ENCODE data around the gene INTS4.

DNA sequence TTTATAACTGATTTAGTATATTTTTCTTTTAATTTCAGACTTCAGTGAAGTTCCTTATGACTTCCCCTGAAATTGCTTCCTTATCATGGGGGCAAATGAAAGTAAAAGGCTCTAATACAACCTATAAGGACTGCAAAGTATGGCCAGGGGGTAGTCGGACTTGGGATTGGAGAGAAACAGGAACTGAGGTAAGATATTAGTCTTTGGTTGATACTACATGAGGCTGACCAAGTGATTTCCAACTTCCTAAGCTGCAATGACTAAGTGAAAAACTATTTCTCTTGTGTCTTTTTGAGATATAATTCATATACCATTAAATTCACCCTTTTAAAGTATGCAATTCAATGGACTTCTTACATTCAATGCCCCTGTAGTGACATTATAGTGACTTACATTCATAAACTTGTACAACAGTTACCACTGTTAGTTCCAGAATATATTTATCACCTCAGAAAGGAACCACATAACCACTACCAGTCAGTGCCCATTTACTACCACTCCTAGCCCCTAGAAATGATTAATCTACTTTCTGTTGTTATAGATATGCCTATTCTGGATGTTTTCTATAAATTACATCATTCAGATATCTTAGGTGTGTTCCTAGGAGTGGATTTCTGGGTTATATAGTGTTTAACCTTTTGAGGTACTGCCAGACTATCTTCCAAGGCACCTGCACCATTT, 151.9 kb downstream of the INTS4 start:
- TF ChIP-seq, protein P1, sequence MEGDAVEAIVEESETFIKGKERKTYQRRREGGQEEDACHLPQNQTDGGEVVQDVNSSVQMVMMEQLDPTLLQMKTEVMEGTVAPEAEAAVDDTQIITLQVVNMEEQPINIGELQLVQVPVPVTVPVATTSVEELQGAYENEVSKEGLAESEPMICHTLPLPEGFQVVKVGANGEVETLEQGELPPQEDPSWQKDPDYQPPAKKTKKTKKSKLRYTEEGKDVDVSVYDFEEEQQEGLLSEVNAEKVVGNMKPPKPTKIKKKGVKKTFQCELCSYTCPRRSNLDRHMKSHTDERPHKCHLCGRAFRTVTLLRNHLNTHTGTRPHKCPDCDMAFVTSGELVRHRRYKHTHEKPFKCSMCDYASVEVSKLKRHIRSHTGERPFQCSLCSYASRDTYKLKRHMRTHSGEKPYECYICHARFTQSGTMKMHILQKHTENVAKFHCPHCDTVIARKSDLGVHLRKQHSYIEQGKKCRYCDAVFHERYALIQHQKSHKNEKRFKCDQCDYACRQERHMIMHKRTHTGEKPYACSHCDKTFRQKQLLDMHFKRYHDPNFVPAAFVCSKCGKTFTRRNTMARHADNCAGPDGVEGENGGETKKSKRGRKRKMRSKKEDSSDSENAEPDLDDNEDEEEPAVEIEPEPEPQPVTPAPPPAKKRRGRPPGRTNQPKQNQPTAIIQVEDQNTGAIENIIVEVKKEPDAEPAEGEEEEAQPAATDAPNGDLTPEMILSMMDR (IDR thresholded peaks at IDR 0.05; ENCODE audit: insufficient read depth, low read length, poor library complexity, severe bottlenecking) = no peak
- no peak for TF ChIP-seq EZH2phosphoT487 (conservative IDR thresholded peaks at IDR 0.05; ENCODE audit: low read length)

Data from SU-DHL-6 (cell line).